ES-I3 (cell line): ENCODE measurements around the gene CREM.

Source experiments
- H3K36me3 ChIP-seq: 2 replicates; pipeline ENCODE4 v1.6.1; 2013; ENCODE audit warnings: mild to moderate bottlenecking, low read length, control low read depth, moderate library complexity; ENCODE audit not compliant: insufficient read depth
- H3K4me1 ChIP-seq: 2 replicates; pipeline ENCODE4 v1.6.1; 2013; ENCODE audit warnings: mild to moderate bottlenecking, control low read depth, low read length; ENCODE audit not compliant: insufficient read depth
- H3K9ac ChIP-seq: 2 replicates; pipeline ENCODE4 v1.6.1; 2013; ENCODE audit warnings: low read depth, mild to moderate bottlenecking, low read length, moderate library complexity
- H3K9me3 ChIP-seq: 2 replicates; pipeline ENCODE4 v1.6.1; 2013; ENCODE audit warnings: mild to moderate bottlenecking, low read length, moderate library complexity; ENCODE audit not compliant: control insufficient read depth, insufficient read depth

Gene CREM

DNA sequence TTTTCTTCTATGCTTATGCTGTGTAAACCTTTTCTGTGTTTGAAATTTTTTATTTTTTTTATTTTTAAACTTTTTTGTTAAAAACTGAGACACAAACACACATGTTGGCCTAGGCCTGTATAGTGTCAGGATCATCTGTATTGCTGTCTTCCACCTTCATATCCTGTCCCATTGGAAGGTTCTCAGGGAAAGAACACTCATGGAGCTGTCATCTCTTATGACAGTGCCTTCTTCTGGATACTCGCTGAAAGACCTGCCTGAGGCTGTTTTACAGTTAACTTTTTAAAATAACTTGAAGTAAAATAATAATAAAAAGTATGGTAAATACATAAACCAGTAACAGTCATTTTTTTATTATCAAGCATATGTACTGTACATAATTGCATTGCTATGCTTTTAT, 34.1 kb downstream of the CREM start:
- Histone ChIP-seq H3K9ac (no peak overlapping the region), H3K36me3 (no peaks in the 10 kb centered on the region), H3K9me3 (no peaks in the 10 kb centered on the region), H3K4me1 (no peaks in the 10 kb centered on the region)

DNA sequence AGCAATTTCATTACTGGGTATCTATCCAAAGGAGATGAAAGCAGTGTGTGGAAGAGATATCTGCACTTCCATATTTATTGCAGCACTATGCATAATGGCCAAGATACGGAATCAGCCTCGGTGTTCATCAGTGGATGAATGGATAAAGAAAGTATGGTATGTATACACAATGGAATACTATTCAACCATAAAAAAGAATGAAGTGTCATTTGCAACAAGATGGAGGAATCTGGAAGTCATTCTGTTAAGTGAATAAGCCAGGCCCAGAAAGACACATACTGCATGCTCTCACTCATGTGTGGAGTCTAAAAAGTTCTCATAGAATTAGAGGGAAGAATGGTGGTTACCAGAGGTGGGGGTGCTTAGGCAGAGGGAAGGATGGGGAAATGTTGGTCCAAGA, 35.3 kb downstream of the CREM start:
- no peaks in the 10 kb centered on the region for H3K9me3 ChIP-seq
- no peaks in the 10 kb centered on the region for H3K4me1 ChIP-seq
- no peaks in the 10 kb centered on the region for H3K36me3 ChIP-seq
- H3K9ac ChIP-seq = no peak overlapping the region

DNA sequence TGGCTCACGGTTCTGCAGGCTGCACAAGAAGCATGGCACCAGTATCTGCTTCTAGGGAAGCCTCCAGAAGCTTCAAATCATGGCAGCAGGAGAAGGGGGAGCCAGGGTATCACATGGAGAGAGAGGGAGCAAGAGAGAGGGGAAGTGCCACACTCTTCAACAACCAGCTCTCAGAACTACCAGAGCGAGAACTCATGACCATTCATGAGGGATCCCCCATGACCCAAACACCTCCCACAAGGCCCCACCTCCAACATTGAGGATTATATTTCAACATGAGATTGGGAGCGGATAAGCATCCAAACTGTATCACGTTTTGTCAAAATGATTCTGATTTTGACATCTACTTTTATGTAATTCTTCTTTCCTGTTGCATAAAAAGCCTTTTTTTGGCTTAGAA, 38.5 kb downstream of the CREM start:
- H3K36me3 ChIP-seq = no peaks in the 10 kb centered on the region
- H3K9ac ChIP-seq = no peak overlapping the region
- no peaks in the 10 kb centered on the region for H3K9me3 ChIP-seq
- no peaks in the 10 kb centered on the region for H3K4me1 ChIP-seq

DNA sequence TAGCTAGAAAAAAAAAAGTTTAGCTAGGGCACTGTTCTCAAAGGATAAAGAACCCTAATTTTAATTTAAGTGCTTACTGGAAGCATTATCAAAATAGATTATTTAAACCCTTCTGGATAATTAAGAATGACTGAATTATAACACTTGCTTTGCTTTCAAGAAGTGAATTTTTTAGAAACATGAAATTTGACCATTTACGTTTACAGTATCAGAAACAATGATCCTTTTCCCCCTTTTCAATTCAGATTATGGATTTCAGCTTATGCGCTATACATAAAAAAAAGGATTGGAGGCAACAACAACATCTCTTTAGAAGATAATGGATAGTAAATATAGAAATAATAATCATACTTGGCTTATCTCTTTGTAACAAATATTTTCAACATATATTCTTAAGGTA, 39.2 kb downstream of the CREM start:
- Histone ChIP-seq H3K4me1 (no peaks in the 10 kb centered on the region), H3K9ac (no peak overlapping the region), H3K36me3 (no peaks in the 10 kb centered on the region), H3K9me3 (no peaks in the 10 kb centered on the region)

DNA sequence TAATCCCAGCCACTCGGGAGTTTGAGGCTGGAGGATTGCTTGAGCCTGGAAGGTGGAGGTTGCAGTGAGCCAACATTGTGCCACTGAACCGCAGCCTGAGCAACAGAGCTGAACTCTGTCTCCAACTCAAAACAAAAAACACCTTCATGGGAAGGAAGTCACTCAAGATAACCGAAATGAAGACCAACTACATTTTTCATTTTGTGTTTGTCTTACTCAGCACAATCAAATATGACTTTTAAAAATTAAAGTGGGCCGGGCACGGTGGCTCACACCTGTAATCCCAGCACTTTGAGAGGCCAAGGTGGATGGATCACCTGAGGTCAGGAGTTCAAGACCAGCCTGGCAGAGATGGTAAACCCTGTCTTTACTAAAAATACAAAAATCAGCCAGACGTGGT, 40.0 kb downstream of the CREM start:
- Histone ChIP-seq H3K36me3 (no peaks in the 10 kb centered on the region), H3K9me3 (no peaks in the 10 kb centered on the region), H3K4me1 (no peaks in the 10 kb centered on the region), H3K9ac (no peak overlapping the region)

DNA sequence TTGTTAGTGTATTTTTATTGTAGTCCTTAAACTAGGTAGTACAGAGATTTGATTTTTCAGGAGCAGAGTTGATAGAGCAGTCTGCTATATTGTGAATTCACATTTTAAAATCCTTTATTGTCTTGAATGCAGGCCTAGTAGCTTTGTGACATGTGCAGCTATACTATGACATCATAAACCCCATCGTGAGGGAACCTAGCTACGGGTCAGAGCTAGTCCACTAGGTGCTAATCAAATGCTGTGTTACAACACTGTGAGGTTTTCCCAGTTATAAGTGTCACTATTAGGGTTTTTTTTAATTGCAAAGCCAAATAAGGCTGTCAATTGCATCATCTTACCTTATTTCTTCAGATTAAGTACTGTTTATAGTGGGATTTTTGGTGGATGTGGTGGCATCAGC, 40.7 kb downstream of the CREM start:
- no peaks in the 10 kb centered on the region for H3K9me3 ChIP-seq
- no peaks in the 10 kb centered on the region for H3K36me3 ChIP-seq
- H3K9ac ChIP-seq = no peak overlapping the region
- no peaks in the 10 kb centered on the region; the same call in 1 of the 2 replicates for H3K4me1 ChIP-seq

DNA sequence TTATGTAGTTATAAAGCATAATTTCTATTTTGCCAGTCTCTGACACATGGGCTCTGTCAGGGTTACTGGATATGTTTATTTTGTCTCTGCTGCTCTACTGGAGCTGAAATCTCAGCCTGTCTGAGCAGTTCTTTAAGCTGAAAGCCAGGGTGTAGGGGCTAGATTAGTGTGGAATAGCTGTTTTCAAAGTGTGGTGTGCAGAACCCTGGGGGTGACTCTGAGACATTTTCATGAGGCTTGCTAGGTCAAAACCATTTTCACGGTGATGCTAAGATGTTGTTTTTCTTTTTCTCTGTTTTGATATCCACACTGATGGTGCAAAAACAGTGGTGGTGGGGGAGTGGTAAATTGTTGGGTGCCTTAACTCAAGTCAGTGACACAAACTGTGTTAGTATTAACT, 45.5 kb downstream of the CREM start:
- H3K9ac ChIP-seq = no peak overlapping the region
- no peaks in the 10 kb centered on the region for H3K36me3 ChIP-seq
- no peaks in the 10 kb centered on the region; the same call in 1 of the 2 replicates for H3K4me1 ChIP-seq
- H3K9me3 ChIP-seq = no peaks in the 10 kb centered on the region

DNA sequence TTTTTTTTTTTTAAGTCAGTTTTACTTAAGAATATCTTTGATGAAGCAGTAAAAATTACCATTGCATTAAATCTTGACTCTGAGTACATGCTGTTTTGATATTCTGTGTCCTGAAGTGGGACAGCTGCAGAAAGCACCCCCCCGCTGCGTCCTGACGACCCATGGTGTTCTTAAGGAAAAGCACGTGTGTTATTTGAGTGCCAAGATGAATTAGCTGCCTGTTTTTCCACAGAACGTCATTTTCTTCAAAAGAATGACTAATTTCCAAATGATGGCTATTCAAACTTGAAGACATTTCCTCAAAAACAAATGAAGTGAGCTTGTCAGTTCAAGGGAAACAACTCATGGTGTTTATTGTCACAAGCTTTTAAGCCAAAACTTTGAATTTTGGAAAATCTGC, 45.9 kb downstream of the CREM start:
- no peak overlapping the region for H3K9ac ChIP-seq
- no peaks in the 10 kb centered on the region for H3K9me3 ChIP-seq
- no peaks in the 10 kb centered on the region; the same call in 1 of the 2 replicates for H3K4me1 ChIP-seq
- no peaks in the 10 kb centered on the region for H3K36me3 ChIP-seq

DNA sequence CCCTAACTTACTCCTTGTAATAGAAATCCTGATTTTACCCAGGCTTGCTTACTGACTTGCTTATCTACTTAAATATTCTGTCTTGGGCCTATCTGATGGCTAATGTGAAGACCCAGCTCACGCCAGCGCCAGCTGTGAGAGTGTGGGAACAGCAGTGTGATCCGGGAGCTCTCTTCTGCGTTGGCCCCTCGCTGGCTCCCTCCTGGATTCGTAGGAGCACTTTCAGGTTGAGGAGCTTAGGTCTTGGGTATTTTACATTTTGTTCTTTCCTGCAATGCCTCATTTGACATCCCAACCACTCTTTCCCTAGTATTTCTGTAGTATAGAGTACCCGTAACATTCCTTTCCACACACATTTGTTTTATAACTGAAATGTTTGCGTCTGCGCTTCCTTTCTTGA, 51.7 kb downstream of the CREM start:
- H3K9ac ChIP-seq = no peak overlapping the region
- no peaks in the 10 kb centered on the region for H3K36me3 ChIP-seq
- H3K4me1 ChIP-seq = no peaks in the 10 kb centered on the region
- no peaks in the 10 kb centered on the region for H3K9me3 ChIP-seq

DNA sequence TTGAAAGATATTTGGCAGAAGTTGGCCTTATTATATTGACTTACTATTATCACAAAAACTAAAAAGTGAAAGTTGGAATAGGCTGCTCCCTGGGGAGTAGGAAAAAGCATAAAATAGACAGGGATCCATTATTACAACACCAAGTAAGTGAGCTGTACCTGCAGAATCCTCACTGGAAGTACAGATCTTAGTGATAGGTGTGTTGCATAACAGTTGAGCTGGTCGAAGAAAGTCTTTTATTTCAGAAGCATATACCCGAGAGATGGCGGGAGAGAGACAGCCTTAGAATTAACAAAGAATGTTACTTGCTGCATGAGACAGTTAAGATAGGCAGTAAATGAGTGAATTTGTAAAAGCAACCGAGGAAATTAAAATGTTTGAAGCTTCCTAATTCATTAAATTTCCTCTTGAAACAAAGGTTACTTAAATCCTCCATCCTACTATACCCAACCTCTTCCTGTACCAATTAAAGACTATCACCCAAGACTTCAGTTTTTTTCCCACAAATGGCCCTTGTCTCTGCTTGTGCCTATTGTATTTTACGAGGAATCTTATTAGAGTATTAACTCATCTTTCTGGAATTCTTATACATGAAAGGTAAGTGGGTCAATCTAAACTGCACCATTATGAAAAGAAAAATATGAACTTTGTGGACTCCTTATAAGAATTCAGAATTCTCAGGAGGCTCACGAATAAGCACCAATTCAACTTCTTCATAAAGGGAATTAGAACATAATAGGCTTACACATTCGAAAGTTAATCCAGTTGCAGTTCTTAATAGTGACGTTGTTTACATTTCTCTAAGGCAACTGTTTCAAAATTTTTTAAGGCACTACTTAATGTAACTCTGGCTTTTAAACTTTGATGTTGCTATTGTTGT, 56.2 kb downstream of the CREM start:
- Histone ChIP-seq H3K9ac (no peak overlapping the region), H3K4me1 (no peaks in the 10 kb centered on the region), H3K9me3 (no peaks in the 10 kb centered on the region), H3K36me3 (no peaks in the 10 kb centered on the region)

DNA sequence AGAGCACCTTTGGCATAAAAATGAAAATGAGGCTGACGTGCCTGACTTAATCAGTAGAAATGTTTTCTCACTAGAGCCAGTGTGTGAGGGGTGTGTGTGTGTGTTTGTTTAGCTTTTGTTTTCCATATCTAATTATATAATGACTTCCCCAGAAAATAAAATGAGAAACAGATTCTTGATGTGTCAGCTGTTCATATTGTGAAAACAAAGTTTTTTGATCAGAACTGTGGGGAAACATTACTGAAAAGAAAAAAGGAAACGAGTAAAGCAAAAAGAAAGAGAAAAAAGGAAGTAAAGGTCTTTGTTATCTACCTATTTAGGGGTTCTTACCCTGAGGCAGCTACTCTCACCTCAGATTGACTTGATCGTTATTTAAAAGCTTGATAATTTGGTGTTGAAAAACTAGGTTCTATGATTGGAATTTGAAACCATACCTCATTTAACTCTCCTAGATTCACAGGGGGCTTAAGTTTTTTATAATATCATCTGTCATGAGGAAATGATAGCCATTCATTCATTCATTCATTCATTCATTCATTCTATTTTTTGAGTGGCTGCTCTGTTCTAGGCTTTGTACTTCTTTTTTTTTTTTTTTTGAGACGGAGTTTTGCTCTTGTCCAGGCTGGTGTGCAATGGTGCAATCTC, 58.0 kb downstream of the CREM start:
- H3K9ac ChIP-seq = no peak overlapping the region

DNA sequence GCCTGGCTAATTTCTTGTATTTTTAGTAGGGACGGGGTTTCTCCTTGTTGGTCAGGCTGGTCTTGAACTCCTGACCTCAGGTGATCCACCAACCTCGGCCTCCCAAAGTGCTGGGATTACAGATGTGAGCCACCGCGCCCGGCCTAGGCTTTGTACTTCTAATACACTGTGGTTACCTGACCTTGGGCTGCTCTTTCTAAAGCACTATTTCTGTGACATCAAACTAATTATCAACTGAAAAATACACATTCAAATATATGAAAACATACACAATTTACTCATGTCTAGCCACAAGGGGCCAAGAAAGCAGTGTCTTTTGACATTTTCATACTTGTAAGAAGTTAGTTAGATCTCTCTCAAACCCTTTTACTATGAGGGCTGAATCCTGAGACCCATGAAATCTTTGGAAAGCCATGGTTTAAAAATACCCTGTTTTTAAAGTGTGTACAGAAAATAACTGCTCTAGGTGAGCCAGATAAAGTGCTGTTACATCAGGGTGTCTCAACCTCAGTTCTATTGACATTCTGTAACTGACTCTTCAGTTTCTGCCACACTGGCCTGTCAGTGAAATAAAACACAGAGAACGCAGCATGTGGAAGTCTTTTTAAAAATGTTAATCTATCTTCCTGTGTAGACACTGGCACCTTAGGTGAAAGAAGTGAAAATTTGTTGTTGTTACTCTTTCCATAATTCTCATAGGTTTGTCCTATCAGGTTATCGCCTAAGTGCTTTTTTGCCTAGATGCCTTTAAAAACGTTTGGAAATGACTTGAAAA, 58.8 kb downstream of the CREM start:
- Histone ChIP-seq H3K9me3 (no peaks in the 10 kb centered on the region), H3K9ac (no peak overlapping the region), H3K4me1 (no peaks in the 10 kb centered on the region), H3K36me3 (no peaks in the 10 kb centered on the region)

More for the DNA sequence above, 58.0 kb downstream of the CREM start:
- Histone ChIP-seq H3K4me1 (no peaks in the 10 kb centered on the region), H3K36me3 (no peaks in the 10 kb centered on the region), H3K9me3 (no peaks in the 10 kb centered on the region)

DNA sequence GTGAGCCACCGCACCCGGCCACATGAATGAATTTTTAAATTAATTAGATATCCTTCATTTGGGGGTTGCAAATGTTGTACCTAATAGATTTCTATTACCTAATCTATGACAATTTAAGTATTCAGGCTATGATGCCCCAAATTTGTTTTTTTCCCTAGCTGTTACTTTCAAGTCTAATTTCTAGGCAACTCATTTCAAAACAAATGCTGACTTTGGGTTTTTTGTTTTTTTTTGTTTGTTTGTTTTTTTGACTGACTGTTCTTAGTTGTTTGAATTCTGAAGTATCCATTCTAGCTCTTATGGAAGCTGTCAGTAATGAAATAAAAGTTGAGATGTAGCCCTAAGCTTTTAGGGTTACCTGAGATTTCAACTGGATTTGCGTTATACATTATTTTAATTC, 62.3 kb downstream of the CREM start:
- Histone ChIP-seq H3K36me3 (no peaks in the 10 kb centered on the region; the same call in 1 of the 2 replicates), H3K9ac (no peak overlapping the region), H3K4me1 (no peaks in the 10 kb centered on the region), H3K9me3 (peaks cover 5% of the 10 kb centered on the region)

DNA sequence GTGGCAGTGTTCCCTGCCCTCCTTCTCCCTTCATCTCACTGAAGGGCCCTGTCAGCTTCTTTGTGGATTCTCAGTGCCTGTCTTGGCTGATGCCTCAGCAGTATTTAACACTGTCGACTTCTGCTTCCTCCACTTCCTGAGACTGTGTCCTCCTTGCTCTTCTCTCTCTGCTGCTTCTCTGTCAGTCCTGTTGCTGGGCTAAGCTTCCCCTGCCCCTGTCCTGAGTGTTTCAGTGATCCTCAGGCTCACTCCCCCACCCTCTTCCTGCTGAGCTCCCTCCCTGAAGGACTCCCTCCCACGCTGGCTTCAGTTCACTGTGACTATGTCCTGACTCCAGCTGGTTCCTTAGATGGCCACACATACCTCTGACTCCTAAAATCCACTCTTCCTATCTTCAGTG, 64.9 kb downstream of the CREM start:
- no peak overlapping the region for H3K9ac ChIP-seq
- peaks cover 10% of the 10 kb centered on the region for H3K4me1 ChIP-seq
- H3K9me3 ChIP-seq = peaks cover 5% of the 10 kb centered on the region
- no peaks in the 10 kb centered on the region; the same call in 1 of the 2 replicates for H3K36me3 ChIP-seq
